Neural cell (in vitro differentiated cells): ENCODE results near the gene RERE. TPM values are rescaled to one million over a fixed set of nuclear protein-coding genes. Genes with fewer than 3 reads are reported as not detected.
"Not testable (repeated sequence)": the region's sequence is repeated elsewhere in the genome, so short reads cannot be mapped to it uniquely, and the experiment has no call there.

Experiments
- H2AFZ ChIP-seq: fragments of 200-600, 300-800 bp; sonication (generic), shearing (Covaris generic); 2 replicates; pipeline ENCODE4 v1.6.0; 2014; ENCODE audit warnings: low read depth, mild to moderate bottlenecking, antibody characterized with exemption, low read length, moderate library complexity
- H3F3A ChIP-seq: fragments of 200-600 bp; shearing (Covaris generic); 2 replicates; pipeline ENCODE4 v1.6.1; 2016; ENCODE audit warnings: mild to moderate bottlenecking, moderate library complexity, mixed read lengths, antibody characterized with exemption, low read length; ENCODE audit not compliant: insufficient read depth, poor library complexity, severe bottlenecking
- H3K27ac ChIP-seq: fragments of 200-600, 300-800 bp; sonication (generic), shearing (Covaris generic); 2 replicates; pipeline ENCODE4 v1.5.1; 2014; ENCODE audit warnings: mild to moderate bottlenecking, low read length, moderate library complexity
- H3K27me3 ChIP-seq: fragments of 300-800, 200-600 bp; sonication (generic), shearing (Covaris generic); 2 replicates; pipeline ENCODE4 v1.6.0; 2014; ENCODE audit warnings: mild to moderate bottlenecking, low read depth, low read length, moderate library complexity; ENCODE audit not compliant: insufficient read depth
- H3K36me3 ChIP-seq: fragments of 300-800, 200-600 bp; sonication (generic), shearing (Covaris generic); 2 replicates; pipeline ENCODE4 v1.5.1; 2014; ENCODE audit warnings: mild to moderate bottlenecking, antibody characterized with exemption, low read length, moderate library complexity; ENCODE audit not compliant: insufficient read depth
- H3K4me2 ChIP-seq: fragments of 300-800, 200-600 bp; sonication (generic), shearing (Covaris generic); 2 replicates; pipeline ENCODE4 v1.6.0; 2014; ENCODE audit warnings: mild to moderate bottlenecking, low read length
- H3K4me3 ChIP-seq: fragments of 300-800, 200-600 bp; sonication (generic), shearing (Covaris generic); 2 replicates; pipeline ENCODE4 v1.5.1; 2014; ENCODE audit warnings: mild to moderate bottlenecking, low read length, moderate library complexity
- H3K79me2 ChIP-seq: fragments of 200-600 bp; shearing (Covaris generic); replicated peaks from 2 replicates; pipeline ENCODE4 v1.6.0; 2014; ENCODE audit warnings: mild to moderate bottlenecking, low read length, moderate library complexity; ENCODE audit not compliant: insufficient read depth
- H3K9ac ChIP-seq: fragments of 300-800, 200-600 bp; sonication (generic), shearing (Covaris generic); 2 replicates; pipeline ENCODE4 v1.6.1; 2016; ENCODE audit warnings: mild to moderate bottlenecking, low read length, mixed read lengths
- H3K9me2 ChIP-seq: fragments of 200-600 bp; shearing (Covaris generic); 2 replicates; pipeline ENCODE4 v1.6.1; 2016; ENCODE audit warnings: mild to moderate bottlenecking, low read length, mixed read lengths; ENCODE audit not compliant: insufficient read depth
- H3K9me3 ChIP-seq: fragments of 200-600, 300-800 bp; sonication (generic), shearing (Covaris generic); 2 replicates; pipeline ENCODE4 v1.6.1; 2016; ENCODE audit warnings: mild to moderate bottlenecking, mixed run types, low read length, moderate library complexity, mixed read lengths
- H4K20me1 ChIP-seq: fragments of 200-600 bp; shearing (Covaris generic); 2 replicates; pipeline ENCODE4 v1.6.1; 2016; ENCODE audit warnings: mild to moderate bottlenecking, mixed run types; ENCODE audit not compliant: insufficient read depth
- CTCF ChIP-seq: fragments of 450-650 bp; IDR thresholded peaks from 2 replicates; pipeline ENCODE4 v1.5.1; 2014; ENCODE audit warnings: antibody characterized with exemption, mild to moderate bottlenecking, moderate library complexity; ENCODE audit not compliant: poor library complexity, severe bottlenecking
- EP300 ChIP-seq: fragments of 450-650 bp; conservative IDR thresholded peaks from 2 replicates; pipeline ENCODE4 v1.6.1; 2014; ENCODE audit warnings: antibody characterized with exemption, mild to moderate bottlenecking, moderate library complexity; ENCODE audit not compliant: poor library complexity, severe bottlenecking
- EZH2 ChIP-seq: fragments of 200-600, 300-800 bp; shearing (Covaris generic), sonication (generic); IDR thresholded peaks from 2 replicates; pipeline ENCODE4 v1.6.1; 2014; ENCODE audit warnings: antibody characterized with exemption, low read length, borderline replicate concordance, mild to moderate bottlenecking; ENCODE audit not compliant: insufficient read depth, poor library complexity, severe bottlenecking
- MXI1 ChIP-seq: fragments of 450-650 bp; conservative IDR thresholded peaks from 2 replicates; pipeline ENCODE4 v1.6.1; 2014; ENCODE audit warnings: antibody characterized with exemption, mild to moderate bottlenecking; ENCODE audit not compliant: poor library complexity, severe bottlenecking
- POLR2AphosphoS5 ChIP-seq: IDR thresholded peaks from 2 replicates; pipeline ENCODE4 v1.6.1; 2012
- RAD21 ChIP-seq: fragments of 450-650 bp; conservative IDR thresholded peaks from 2 replicates; pipeline ENCODE4 v1.6.1; 2014; ENCODE audit warnings: antibody characterized with exemption, mild to moderate bottlenecking, moderate library complexity
- REST ChIP-seq: IDR thresholded peaks from 2 replicates; pipeline ENCODE4 v1.6.1; 2012; ENCODE audit warnings: borderline replicate concordance
- SMC3 ChIP-seq: fragments of 450-650 bp; conservative IDR thresholded peaks from 2 replicates; pipeline ENCODE4 v1.6.1; 2014; ENCODE audit warnings: antibody characterized with exemption, mild to moderate bottlenecking, moderate library complexity; ENCODE audit not compliant: poor library complexity
- TAF1 ChIP-seq: IDR thresholded peaks from 2 replicates; pipeline ENCODE4 v1.6.1; 2012; ENCODE audit warnings: low read depth
- polyA plus RNA-seq: library from polyadenylated mRNA; depleted of rRNA; stranded (reverse); fragments of >200 nt; gene quantifications from 2 replicates; pipeline ENCODE4 v1.2.3, GENCODE V29; 2014

Gene RERE
- polyA plus RNA-seq, 1 donor from 2014 or later, result 21.0 TPM

DNA sequence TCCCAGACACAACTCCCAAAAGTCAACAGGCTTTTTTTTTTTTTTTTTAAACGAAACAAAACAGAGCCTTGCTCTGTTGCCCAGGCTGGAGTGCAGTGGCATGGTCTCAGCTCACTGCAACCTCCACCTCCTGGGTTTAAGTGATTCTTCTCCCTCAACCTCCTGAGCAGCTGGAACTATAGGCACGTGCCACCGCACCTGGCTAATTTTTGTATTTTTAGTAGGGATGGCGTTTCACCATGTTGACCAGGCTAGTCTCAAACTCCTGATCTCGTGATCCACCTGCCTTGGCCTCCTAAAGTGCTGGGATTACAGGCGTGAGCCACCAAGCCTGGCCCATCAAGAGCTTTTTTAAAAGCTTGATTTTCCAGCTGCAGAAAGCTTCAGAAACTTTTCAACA is 437.1 kb downstream of the RERE start:
- H3K4me2 ChIP-seq, H3K27ac ChIP-seq, H3K9me3 ChIP-seq, H3K9me2 ChIP-seq, H3F3A ChIP-seq, H3K9ac ChIP-seq, H3K4me3 ChIP-seq, H3K36me3 ChIP-seq, H2AFZ ChIP-seq, H3K27me3 ChIP-seq, H4K20me1 ChIP-seq: not testable (repeated sequence)
- peaks cover 18% of the 10 kb centered on the region for H3K79me2 ChIP-seq

DNA sequence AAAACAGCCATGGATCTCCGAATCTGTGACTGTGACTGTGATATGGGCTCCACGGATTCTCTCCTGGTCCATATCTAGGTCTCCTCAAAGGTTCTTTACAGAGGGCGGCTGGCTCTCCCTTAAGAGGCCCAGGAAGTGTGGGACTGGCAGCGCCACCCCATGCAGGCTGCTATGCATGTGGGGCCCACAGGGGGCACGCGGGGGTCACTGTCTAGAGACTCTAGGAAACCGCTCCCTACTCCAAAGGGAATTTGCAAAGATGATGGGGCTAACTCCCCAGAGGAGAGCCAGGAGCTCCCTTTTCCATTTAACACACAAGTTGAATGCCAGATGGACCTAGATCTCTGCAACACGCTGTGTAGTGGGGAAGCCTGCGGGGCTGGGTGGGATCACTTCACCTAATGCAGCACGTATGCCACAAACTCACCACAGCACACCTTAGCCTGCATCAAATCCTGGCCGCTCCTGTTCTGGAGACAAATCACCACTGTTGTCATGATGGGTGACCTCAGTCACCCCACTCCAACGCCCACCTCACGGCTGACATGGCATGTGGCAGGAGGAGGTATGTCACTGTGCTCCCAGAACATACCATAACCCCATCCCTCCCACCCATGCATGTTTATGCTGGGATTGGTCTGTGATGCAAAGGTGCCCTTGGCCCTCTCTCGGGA is 437.8 kb downstream of the RERE start:
- peaks cover 16% of the 10 kb centered on the region for H3K79me2 ChIP-seq
- peaks cover 4% of the 10 kb centered on the region for H4K20me1 ChIP-seq
- no peaks in the 10 kb centered on the region for H3K9me2 ChIP-seq
- no peaks in the 10 kb centered on the region for H3K36me3 ChIP-seq
- no peak overlapping the region for H3K27ac ChIP-seq
- H3K9ac ChIP-seq, result no peak overlapping the region
- no peaks in the 10 kb centered on the region for H3K9me3 ChIP-seq
- no peaks in the 10 kb centered on the region for H3F3A ChIP-seq
- H3K4me3 ChIP-seq, result no peak overlapping the region
- TF ChIP-seq POLR2AphosphoS5 (no peak), RAD21 (no peak), SMC3 (no peak), EP300 (no peak), REST (no peak), MXI1 (no peak), CTCF (no peak), TAF1 (no peak), EZH2 (no peak)
- H3K4me2 ChIP-seq, result no peak overlapping the region
- H2AFZ ChIP-seq, result no peak overlapping the region
- no peaks in the 10 kb centered on the region for H3K27me3 ChIP-seq

DNA sequence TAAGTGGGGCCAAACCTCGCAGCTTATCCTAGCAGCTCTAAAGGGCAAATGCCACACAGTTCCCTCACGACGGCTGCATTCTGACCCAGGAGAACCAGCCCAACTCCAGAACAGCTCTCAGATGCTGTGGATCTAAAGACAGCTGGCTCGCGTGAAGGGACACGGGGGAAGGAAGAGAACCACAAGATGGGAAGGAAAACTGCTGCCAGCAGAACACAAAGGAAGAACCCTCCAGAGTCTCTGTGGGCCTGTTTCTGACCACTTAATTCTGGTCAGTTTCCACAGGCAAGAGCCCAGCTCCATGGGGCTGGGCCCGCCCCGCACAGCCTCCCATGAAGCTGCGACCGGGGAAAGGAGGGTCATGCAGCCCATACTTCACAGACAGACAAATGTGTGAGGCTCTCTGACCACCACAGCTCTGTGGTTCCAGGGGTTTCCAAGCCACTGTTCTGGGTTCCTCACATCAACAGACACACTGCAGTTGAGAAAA is 438.4 kb downstream of the RERE start:
- Histone ChIP-seq H2AFZ (no peak overlapping the region), H3K36me3 (no peaks in the 10 kb centered on the region), H3K4me2 (no peak overlapping the region), H3K9me2 (no peaks in the 10 kb centered on the region), H4K20me1 (peaks cover 1% of the 10 kb centered on the region), H3K79me2 (peaks cover 16% of the 10 kb centered on the region), H3K27me3 (no peaks in the 10 kb centered on the region), H3K9me3 (no peaks in the 10 kb centered on the region), H3K4me3 (no peak overlapping the region), H3F3A (no peaks in the 10 kb centered on the region), H3K27ac (no peak overlapping the region), H3K9ac (no peak overlapping the region)
- no peak for TF ChIP-seq EZH2
- no peak for TF ChIP-seq POLR2AphosphoS5
- no peak for TF ChIP-seq SMC3
- no peak for TF ChIP-seq RAD21
- no peak for TF ChIP-seq TAF1
- no peak for TF ChIP-seq MXI1
- no peak for TF ChIP-seq REST
- no peak for TF ChIP-seq EP300
- TF ChIP-seq CTCF, result no peak
